Fibroblast of skin of left quadriceps (primary cell): ENCODE measurements around the gene VPREB3.

Source experiments
- DNase-seq, 2 experiments: peaks; one replicate each; pipeline ENCODE4 v3.0.0-alpha.2; 2013; ENCODE audit warnings: low read depth in 2 of 2

The VPREB3 gene

DNA sequence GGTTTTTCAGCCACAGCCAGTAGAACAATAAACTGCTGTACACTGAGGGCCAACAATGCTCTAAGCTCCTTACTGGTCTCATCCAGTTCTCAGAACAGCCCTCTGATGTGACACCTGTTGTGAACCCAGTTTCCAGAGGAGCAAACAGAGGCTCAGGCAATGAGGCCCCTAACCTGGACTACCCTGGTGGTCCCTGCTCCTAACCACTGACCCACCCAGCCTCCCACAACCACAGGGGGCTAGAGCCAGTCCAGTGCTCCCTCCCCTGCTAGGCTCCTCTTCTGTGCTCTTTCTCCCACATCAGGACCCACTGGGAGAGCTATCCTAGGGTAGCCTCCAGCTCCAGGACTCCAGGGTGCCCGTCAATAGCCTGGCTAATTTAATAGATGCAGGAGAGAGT, 28.5 kb upstream of the VPREB3 start:
- no peak for DNase-seq

DNA sequence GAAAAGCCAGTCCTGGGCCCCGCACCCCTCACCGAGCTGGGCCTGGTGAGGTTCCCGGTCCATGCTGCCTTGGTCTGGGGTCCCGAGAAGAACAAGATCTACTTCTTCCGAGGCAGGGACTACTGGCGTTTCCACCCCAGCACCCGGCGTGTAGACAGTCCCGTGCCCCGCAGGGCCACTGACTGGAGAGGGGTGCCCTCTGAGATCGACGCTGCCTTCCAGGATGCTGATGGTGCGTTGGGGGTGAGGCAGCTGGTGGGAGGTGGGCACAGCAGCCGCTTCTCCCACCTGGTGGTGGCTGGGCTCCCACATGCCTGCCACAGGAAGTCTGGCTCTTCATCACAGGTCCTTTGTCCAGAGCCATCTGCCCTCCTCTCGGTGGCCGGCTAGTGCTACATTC, 28.0 kb upstream of the VPREB3 start:
- no peak for DNase-seq

DNA sequence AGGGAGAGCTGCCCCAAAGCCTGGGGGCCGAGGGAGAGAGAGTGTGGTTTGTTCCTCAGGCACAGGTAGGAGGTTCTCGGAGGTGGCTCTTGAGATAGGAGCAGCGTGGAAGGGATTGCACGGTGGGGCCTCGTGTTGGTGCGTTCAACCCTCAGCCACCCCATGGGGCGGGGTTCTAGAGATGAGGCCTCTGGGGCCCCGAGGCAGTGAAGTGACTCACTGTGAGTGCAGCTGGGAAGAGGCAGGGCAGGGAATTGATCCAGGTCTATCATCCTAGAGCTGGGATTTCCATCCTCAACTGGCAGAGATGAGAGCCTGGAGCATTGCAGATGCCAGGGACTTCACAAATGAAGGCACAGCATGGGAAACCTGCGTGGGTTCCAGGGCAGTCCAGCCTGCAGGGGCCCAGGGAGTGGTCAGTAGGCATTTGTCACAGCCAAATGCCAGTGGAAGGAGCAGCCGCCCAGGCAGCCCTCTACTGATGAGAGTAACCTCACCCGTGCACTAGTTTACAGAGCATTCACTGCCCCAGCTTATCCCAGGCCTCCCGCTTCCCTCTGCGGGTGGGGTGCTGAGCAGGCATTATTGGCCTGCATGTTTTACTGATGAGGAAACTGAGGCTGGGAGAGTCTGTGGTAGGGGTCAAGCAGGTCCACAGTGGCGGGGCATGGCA, 27.4 kb upstream of the VPREB3 start:
- DNase-seq, result no peak

DNA sequence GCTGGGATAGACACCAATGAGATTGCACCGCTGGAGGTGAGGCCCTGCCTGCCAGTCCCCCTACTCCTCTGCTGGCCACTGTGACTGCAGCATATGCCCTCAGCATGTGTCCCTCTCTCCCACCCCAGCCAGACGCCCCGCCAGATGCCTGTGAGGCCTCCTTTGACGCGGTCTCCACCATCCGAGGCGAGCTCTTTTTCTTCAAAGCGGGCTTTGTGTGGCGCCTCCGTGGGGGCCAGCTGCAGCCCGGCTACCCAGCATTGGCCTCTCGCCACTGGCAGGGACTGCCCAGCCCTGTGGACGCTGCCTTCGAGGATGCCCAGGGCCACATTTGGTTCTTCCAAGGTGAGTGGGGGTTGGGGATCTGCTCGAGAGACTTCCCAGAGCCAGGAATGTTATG, 26.8 kb upstream of the VPREB3 start:
- DNase-seq, result no peak

DNA sequence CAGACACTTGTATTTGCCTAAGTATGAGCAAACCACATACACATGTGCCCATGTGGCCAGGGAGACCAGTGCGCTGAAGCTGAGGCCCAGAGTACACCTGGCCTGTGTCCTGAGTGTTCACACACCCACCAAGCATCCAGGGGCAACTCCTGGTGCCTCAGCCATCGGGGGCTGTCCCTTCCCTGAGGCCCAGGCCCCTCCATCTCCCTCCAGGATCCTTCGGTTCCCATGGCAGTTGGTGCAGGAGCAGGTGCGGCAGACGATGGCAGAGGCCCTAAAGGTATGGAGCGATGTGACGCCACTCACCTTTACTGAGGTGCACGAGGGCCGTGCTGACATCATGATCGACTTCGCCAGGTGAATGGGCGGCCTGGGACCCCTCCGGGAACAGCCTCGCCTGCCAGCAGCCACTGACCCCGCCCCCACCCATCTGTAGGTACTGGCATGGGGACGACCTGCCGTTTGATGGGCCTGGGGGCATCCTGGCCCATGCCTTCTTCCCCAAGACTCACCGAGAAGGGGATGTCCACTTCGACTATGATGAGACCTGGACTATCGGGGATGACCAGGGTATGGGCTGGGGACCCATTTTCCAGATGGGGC, 26.0 kb upstream of the VPREB3 start:
- DNase-seq, result no peak

DNA sequence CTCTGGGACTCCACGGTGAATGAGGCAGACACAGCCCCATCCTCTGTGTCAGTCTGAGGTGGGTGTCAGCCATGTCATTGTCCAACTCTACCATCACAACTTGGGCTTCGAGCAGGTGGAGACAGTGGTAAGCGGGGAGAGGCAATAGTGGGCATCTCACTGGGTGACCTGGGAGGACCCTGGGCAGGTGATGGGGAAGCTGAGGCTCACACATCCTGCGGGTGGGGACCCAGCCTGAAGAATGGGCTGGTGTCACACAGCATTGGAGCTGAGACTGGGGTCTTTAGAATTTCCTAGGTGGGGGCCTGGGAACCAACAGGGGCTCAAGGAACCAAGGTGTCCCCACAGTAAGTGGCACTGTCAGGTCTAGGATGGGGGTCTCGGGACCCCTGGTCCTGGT, 25.5 kb upstream of the VPREB3 start:
- DNase-seq, result no peak

DNA sequence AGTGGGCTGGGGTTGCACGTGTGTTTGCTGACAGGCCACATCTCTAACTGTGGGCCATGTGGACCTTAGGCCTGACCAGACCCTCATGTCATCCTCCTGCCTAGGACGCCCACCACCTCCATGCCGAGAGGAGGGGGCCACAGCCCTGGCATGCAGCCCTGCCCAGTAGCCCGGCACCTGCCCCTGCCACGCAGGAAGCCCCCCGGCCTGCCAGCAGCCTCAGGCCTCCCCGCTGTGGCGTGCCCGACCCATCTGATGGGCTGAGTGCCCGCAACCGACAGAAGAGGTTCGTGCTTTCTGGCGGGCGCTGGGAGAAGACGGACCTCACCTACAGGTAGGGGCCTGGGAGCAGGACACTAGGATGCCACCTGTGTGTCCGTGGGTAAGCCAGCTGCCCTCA, 24.9 kb upstream of the VPREB3 start:
- DNase-seq, result no peak

DNA sequence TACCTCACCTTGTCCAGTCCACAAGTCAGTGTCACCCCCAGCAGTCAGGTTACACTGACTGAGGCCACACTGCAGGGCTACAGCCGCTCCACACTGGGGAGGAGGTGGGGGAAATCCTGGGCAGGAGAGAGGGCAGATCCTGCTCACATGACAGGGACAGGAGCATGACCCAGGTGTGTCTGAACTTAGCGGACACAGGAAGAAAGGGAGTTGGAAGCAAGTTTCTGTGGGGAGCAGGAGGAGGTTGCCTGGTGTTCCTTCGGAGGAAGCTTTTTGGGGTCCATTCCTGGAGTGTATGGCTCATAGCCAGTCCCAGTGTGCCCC, 24.3 kb upstream of the VPREB3 start:
- no peak for DNase-seq

DNA sequence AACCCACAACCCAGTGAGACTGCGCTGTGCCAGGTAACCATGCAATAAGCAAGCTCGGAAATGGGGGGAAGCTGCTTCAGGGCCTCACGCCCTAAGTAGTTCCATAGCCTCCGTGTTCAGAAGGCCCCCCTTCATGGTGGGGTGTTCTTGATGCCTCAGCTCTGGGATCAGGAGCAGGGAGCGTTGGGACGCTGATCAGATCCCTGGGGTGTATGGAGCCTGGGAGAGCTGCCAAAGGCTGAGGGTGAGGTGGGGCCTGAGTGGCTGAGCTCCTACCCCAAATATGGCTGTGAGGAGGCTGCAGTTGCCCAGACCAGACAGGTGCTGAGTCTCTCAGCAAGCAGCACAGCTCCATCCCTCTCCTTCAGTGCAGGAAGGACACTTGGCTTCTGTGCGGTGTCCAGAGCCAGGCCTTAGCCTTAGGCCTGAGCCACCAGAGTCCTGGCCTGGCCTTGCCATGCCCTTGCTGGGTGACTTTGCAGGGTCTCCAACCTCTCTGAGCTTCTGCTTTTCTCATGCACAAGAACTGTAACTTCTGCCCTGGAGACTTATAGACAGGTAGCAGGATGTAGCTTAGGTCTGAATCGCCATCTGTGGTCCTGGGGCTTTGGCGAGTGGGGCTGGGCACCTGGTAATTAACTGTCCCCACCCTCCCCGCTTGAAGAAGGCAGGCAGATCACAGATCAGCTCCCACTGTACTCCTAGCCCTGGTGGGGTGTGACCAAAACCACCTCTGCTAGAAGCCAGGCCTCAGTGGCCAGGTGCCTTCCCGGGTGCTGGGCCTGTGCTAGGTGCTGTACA, 23.8 kb upstream of the VPREB3 start:
- DNase-seq, result no peak

DNA sequence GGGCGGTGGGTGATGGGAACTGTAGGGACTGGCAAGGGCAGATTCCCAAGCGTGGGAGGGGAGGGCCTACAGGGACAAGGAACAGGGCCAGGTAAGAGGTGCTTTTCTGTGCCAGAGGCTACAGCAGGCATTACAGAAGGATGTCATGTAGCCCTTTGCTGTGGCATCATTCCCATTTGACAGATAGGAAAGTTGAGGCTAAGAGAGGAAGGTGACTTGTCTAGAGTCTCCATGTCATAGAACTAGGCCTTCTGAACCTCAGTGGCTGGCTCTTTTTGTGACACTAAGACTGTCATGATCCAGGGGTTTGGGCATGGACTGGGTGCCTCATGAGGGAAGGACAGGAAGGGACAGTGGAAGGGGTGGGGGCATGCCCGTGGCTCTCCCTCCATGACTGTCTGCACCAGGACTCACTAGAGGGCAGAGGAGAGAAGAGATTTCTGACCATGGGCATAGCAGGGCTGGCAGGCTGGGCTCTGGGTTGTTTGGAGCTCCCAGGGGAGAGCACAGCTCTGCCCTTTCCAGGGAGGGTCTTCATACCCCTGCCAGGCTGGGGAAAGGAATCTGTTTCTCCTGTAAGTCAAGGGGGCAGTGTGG, 21.7 kb upstream of the VPREB3 start:
- no peak for DNase-seq

DNA sequence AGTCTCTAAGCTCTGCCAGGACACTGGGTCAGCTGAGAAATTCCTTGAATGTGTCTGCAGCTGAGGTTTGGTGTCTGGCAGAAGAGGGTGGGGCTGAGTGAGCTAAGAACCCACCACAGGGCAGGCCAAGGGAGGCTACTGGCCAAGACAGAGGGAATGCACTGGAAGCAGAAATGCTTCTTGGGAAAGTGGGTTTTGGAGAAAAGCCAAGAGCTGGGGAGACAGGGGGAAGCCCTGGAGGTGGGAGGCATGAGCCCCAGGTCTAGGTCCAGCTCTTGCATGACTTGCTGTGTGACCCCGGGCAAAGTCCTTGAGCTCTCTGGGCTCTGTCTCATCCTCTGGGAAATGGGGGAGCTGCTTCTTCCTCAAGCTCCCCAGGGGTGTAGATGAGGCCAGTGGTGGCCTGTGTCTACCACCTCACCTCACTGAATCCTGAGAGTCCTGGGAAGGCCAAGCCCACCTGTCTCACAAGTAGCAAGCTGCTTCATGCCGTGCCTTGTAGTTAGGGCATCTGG, 20.8 kb upstream of the VPREB3 start:
- no peak for DNase-seq

DNA sequence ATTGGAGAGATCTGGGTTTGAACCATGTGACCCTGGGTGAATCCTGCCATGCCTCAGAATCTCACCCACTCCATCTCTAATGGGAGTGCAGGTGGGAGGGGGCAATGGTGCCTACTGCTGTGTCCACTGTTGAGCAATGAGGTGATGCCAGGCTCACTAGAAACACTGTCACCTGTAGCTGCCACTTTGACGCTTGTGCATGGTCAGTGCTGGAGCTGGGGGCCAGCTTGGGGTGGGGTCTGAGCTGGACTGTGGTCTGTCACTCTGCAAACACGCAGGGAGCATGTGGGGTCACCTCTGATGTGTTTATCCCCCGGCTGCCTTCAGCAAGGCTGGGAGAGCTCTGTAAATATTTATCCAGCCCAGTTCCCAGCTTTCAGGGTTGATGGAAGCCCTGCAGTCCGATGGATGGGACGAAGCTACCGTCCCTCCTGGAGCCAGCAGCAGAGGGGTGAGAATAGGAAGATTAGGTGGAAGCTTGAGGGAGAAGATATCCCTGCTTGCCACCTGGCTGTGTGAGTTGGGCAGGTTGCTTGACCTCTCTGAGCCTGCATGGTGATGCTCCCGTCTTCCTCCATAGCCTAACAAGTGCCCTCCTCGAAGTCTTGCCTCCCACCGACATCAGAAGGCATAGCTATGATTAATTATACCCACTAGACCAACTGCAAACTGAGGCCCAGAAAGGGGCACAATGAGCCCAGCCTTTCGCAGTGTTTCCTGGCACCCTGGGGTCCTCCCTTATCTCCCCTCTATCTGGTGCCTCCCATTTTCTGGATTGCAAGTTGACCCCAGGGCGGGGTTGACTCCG, 20.1 kb upstream of the VPREB3 start:
- DNase-seq, result no peak

DNA sequence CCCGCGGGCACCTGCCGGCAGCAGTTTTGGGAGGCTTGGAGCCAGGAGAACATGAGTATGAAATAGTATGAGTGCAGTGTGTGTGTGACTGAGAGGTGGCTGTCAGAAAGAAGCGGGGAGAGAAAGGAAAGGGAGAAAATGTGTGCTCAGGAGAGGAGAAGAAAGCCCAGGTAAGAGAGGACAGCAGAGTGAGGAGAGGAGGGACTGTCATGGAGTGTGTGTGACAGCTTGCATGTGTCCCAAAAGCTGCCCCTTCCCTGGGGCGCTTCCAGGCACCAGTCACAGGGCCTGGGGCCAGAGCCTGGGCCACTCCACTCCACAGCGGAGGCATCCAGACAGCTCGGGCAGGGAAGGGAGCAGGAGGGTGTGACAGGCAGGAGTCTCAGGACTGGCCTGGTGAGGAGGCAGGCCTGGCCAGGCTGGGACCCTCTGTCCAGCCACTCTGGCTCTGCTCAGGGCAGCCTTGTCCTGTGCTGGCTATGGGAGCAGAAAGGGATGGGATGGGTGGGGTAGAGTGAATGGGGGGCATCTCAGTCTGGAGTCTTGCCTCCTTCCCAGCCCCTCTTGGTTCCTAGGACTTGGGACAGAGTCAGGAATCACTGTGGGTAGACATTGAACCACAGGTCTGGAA, 19.4 kb upstream of the VPREB3 start:
- DNase-seq, result no peak

DNA sequence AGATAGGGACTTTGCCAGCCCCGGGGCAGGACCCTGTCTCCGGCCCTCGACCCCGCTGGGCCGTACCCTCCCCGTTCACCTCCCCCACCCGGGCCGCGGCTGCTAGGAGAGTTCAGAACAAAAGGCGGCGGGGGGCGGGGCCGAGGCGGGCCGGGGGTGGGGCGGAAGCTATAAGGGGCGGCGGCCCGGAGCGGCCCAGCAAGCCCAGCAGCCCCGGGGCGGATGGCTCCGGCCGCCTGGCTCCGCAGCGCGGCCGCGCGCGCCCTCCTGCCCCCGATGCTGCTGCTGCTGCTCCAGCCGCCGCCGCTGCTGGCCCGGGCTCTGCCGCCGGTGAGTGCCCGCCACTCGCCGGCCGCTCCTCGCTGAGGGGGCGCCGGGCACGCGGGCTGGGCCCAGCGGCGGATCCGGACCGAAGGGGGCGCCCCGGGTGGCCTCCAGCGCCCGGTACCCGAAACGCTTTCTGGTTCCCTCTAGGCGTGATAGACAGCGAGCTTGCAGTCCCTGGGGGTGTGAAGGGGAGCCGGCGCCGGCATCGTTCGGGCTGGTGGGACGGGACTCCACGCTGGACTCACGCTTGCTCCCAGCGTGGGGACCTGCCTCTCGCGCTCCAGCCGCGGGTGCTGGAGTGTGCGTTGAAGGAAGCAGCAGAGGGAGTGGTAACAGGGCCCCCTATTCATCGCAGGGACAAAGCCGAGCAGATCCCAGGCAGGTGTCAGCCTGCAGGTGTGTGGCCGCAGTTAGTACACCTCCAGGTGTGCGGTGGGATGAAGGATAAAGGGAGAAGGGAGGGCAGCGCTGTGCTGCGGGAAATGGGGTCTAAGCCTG, 18.6 kb upstream of the VPREB3 start, which contains the start of gene MMP11:
TSS of gene MMP11 (plus strand) at position 201 of the 825 bp plus-strand sequence. CDS start at position 223, 22 bp downstream.
- DNase-seq, result no peak

DNA sequence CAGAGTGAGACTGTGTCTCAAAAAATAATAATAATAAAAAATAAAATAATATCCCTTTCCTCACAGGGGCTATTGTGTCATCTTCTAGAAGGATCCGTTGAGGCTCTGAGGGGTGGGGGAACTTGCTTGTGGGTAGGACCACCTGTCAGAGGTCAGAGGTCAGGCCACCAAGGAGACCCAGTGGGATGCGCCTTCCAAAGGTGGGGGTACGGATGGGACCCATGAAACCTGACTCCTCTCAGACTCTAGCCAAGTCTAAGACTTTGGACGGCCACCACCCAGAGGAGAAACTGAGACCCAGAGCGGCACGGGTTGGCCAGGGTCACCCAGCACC, 18.1 kb upstream of the VPREB3 start:
- no peak for DNase-seq

DNA sequence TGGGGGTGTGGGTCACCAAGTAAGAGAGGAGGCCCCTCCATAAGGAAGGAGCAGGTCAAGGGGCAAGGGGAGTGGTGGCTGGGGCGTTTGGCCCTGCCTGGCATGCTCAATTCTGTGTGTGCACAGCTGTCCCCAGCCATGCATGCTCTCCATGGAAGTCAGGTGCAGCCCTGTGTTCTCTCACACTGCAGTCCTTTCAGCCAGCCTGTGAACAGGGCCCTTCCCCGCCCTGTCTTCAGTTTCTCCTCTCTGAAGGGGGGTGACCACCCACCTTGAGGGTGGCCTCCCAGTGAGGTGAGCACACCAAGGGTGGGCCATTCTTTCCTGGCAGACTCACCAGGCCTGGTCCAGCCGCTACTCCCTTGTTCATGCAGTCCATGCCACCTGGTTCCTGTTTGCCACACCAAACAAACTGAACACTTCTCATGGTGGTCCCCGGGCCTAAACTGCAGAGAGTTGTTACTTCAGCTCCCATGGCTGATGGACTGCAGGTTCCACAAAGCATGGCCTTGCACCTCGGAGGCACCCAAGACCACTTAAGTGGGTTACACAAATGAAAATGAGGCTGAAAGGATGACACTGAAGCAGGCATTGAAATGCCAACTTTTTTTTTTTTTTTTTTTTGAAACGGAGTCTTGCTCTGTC, 15.2 kb upstream of the VPREB3 start:
- no peak for DNase-seq

DNA sequence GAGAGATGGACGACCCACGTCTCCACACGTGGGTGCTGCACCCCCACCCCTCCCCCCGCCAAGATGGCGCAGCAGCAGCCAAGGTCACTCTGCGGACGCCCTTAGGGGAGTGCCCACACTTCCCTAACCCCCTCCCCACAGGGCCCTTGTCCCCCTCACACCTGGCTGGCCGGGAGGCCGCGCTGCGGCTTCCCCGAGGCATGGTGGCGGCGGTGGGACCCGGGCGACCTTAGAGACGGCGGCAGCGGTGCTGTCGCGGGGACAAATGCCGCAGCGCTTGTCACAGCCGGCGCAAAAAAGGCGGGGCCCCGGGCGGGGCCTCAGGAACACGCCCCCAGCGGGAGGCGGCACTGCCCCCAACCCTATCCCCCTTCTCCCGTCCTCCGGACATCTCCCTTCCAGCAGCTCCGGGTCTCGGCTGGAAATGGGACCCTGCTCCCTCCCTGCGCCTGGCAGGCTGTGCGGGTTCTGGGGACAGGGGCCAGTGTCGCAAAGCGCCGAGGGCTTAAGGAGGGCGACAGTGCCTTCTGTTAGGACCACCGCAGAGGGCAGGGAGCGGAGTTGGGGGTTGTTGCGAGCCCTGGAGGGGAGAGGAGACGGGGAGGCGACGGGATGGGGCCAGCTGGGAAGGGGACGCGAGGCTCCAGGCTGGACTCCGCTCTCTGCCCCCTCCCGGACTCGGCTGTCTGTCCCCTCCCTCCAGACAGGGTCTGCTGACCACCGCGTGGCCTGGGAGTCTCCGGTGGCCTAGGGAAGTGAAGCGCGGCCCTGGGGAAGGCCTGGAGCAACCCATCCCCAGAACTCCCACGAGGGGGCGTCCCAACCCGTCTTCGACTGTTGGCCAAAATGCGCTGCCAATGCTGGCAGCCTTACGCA, 13.7 kb upstream of the VPREB3 start, which contains the start of gene CHCHD10:
TSS of gene CHCHD10 (minus strand) at position 300 of the 876 bp plus-strand sequence. CDS start at position 202, 98 bp downstream.
- peak in 1 of 2 experiments; percentile 43 for DNase-seq

DNA sequence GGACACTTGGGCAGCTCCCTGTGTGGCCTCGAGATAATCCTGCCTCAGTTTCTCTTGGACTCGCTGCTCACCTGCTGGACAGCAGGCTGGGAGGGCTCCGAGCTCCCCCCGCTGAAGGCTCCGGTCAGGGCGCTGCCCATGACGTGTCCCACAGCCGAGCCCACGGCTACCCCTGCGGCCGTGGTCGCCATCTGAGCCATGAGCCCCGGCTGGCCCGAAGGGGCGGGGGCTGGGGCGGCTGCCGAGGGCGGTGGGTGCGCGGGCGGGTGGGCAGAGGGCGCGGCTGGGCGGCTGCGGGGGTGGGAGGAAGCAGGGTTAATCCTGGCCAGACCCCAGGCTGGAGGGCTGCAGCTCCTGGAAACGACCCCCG, 13.1 kb upstream of the VPREB3 start:
- DNase-seq, result no peak
